Body of pancreas (tissue), 4 donors: ENCODE data around the gene CILP. TPM values are rescaled to one million over a fixed set of nuclear protein-coding genes. Genes with fewer than 3 reads are reported as not detected.

ENCODE experiments used
- ATAC-seq: fragments of 150-250 bp; one replicate; pipeline ENCODE4 v1.9.1; 2016
- DNase-seq, 4 donors: peaks; one replicate each; pipeline ENCODE4 v3.0.0-alpha.2; 2019
- H3K27ac ChIP-seq, 4 donors: fragments of 200-600 bp; sonication (generic); 1 replicate in 3 of 4; 2 replicates in 1 of 4; pipeline versions ENCODE4 v1.5.1 to v1.6.1; 2016 to 2019; ENCODE audit warnings: mild to moderate bottlenecking in 1 of 4, mixed read lengths in 1 of 4, moderate library complexity in 1 of 4
- H3K27me3 ChIP-seq, 2 donors: fragments of 200-600 bp; sonication (generic); one replicate each; pipeline ENCODE4 v1.6.0; 2016; ENCODE audit warnings: mild to moderate bottlenecking in 1 of 2
- H3K36me3 ChIP-seq, 2 donors: fragments of 200-600 bp; sonication (generic); replicated peaks in 1 of 2; 2 replicates each; pipeline ENCODE4 v1.5.1; 2016; ENCODE audit warnings: low read depth in 2 of 2; ENCODE audit not compliant: insufficient read depth in 1 of 2
- H3K4me1 ChIP-seq: fragments of 200-600 bp; sonication (generic); one replicate; pipeline ENCODE4 v1.6.0; 2016
- H3K4me3 ChIP-seq, 2 donors: fragments of 200-600 bp; sonication (generic); 1 replicate in 1 of 2; 2 replicates in 1 of 2; pipeline ENCODE4 v1.5.1; 2016 to 2019
- H3K9me3 ChIP-seq, 3 donors: fragments of 200-600 bp; sonication (generic); 1 replicate in 2 of 3; 2 replicates in 1 of 3; pipeline ENCODE4 v1.5.1; 2016
- POLR2A ChIP-seq, 3 donors: fragments of 450-650 bp; IDR thresholded peaks; one replicate each; pipeline ENCODE4 v1.6.1; 2016; ENCODE audit warnings: antibody characterized with exemption in 3 of 3, mild to moderate bottlenecking in 2 of 3
- WGBS, 2 donors: methylation state at CpG; one replicate each; pipeline ENCODE4 v1.1.5; 2017; 5-methylcytosine and 5-hydroxymethylcytosine counted together
- intact Hi-C: fragments of 100-400 bp; cut with DNase I; formaldehyde crosslinking; loops from one replicate; pipeline ENCODE4 v1.15.1; 2023
- total RNA-seq, 2 donors: library from RNA; depleted of rRNA; stranded (reverse); fragments of >200 nt; gene quantifications; one replicate each; pipeline ENCODE4 v1.1.0, GENCODE V29; 2016
- TF ChIP-seq, protein P1 (sequence below), 7 experiments: fragments of 450-650 bp in 4 of 7; fragments of 200-600 bp in 3 of 7; sonication (generic) in 3 of 7; IDR thresholded peaks; one replicate each; pipeline ENCODE4 v1.5.1; 2016 to 2019; ENCODE audit warnings: antibody characterized with exemption in 7 of 7

CILP gene
- total RNA-seq, 2 donors from 2014 or later = 4.4 to 18.8 TPM

DNA sequence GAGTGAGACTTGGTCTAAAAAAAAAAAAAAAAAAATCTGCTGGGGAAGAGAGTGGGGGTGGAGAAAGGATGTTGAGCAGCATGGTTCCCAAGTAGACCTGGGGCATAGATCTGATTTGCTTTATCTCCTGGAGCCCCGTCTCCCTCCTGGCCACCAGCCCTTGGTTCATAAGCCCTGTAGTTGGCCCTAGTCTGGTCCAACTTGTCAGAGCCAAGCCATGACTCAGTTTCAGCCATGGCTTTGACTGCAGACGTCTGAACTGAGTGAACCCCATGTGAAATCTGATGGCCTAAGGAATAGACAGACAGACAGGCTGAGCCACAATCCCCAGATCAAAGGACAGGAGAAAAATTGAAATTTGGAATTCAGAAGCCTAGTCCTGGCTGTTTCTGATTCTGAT, 2.0 kb upstream of the CILP start:
- H3K4me1 ChIP-seq = no peaks in the 10 kb centered on the region
- no peaks in the 10 kb centered on the region for H3K9me3 ChIP-seq
- WGBS, 2 donors = 40 to 65% methylated on average over 2 of the region's 2 CpGs
- TF ChIP-seq, protein P1, sequence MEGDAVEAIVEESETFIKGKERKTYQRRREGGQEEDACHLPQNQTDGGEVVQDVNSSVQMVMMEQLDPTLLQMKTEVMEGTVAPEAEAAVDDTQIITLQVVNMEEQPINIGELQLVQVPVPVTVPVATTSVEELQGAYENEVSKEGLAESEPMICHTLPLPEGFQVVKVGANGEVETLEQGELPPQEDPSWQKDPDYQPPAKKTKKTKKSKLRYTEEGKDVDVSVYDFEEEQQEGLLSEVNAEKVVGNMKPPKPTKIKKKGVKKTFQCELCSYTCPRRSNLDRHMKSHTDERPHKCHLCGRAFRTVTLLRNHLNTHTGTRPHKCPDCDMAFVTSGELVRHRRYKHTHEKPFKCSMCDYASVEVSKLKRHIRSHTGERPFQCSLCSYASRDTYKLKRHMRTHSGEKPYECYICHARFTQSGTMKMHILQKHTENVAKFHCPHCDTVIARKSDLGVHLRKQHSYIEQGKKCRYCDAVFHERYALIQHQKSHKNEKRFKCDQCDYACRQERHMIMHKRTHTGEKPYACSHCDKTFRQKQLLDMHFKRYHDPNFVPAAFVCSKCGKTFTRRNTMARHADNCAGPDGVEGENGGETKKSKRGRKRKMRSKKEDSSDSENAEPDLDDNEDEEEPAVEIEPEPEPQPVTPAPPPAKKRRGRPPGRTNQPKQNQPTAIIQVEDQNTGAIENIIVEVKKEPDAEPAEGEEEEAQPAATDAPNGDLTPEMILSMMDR (IDR thresholded peaks at IDR 0.05) = no peak
- TF ChIP-seq POLR2A (IDR thresholded peaks at IDR 0.05) = no peak
- H3K27me3 ChIP-seq = no peaks in the 10 kb centered on the region
- ATAC-seq (no peak), DNase-seq (no peak)
- no peaks in the 10 kb centered on the region for H3K36me3 ChIP-seq
- intact Hi-C loops = no loop called here
- H3K4me3 ChIP-seq = no peak overlapping the region
- H3K27ac ChIP-seq = no peak overlapping the region

DNA sequence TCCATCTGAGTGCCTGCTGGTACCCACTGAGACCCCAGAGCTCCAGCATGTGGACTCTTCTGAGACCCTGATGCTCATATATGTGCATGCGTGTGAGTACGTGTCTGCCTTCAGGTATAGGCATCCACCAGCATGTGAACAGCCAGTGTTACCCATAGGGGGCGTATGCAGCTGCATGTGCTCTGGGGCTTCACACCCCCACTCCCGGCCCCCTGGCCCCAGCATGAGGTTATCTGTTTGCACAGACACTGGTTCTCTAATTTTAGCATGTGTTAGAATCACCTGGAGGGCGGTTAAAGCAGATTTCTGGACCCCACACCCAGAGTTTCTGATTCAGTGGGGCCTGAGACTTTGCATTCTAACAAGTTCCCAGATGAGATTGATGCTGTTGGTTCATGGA, 824 bp upstream of the CILP start:
- intact Hi-C loops = no loop called here
- H3K36me3 ChIP-seq = no peaks in the 10 kb centered on the region
- H3K4me1 ChIP-seq = no peaks in the 10 kb centered on the region
- no peak overlapping the region for H3K27ac ChIP-seq
- TF ChIP-seq, protein P1 (IDR thresholded peaks at IDR 0.05) = no peak
- no peak for TF ChIP-seq POLR2A (IDR thresholded peaks at IDR 0.05)
- WGBS, 2 donors = 50 to 73% methylated on average over 4 to 5 of the region's 5 CpGs
- no peak overlapping the region for H3K4me3 ChIP-seq
- no peaks in the 10 kb centered on the region for H3K27me3 ChIP-seq
- H3K9me3 ChIP-seq = no peaks in the 10 kb centered on the region
- ATAC-seq (no peak), DNase-seq (peak in 1 of 4 donors; percentile 29)

DNA sequence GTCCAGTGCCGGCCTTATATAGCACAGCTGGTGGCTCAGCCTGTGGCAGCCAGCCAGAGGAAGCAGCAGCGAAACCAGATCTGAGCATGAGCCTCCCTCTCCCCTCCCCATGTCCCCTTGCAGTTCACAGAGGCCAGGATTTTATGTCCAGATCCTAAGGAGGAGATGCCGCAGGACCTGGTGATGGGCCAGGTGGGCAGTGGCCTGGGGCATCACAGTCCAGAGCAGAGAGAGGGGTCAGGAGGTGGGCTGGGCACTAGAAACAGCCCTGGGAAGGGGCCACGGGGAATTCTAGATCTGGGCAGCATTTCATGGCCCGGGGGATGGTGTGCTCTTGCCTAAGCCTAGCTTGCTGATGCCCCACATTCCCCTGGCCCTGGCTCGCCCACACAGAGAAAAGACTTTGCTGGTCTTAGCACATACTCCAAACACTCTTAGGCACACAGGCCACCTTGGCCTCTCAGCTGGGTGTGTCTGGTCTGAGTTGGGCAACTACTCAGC, 259 bp upstream of the CILP start:
- 53 to 71% methylated on average over 3 to 5 of the region's 6 CpGs for WGBS, 2 donors
- H3K27me3 ChIP-seq = no peaks in the 10 kb centered on the region
- TF ChIP-seq, protein P1 (IDR thresholded peaks at IDR 0.05) = no peak
- TF ChIP-seq POLR2A (IDR thresholded peaks at IDR 0.05) = no peak
- H3K9me3 ChIP-seq = no peaks in the 10 kb centered on the region
- no peak overlapping the region for H3K27ac ChIP-seq
- no peaks in the 10 kb centered on the region for H3K4me1 ChIP-seq
- intact Hi-C loops = no loop called here
- ATAC-seq (no peak), DNase-seq (peak in 2 of 4 donors; percentile 9 to 12)
- H3K4me3 ChIP-seq = no peak overlapping the region
- no peaks in the 10 kb centered on the region for H3K36me3 ChIP-seq

DNA sequence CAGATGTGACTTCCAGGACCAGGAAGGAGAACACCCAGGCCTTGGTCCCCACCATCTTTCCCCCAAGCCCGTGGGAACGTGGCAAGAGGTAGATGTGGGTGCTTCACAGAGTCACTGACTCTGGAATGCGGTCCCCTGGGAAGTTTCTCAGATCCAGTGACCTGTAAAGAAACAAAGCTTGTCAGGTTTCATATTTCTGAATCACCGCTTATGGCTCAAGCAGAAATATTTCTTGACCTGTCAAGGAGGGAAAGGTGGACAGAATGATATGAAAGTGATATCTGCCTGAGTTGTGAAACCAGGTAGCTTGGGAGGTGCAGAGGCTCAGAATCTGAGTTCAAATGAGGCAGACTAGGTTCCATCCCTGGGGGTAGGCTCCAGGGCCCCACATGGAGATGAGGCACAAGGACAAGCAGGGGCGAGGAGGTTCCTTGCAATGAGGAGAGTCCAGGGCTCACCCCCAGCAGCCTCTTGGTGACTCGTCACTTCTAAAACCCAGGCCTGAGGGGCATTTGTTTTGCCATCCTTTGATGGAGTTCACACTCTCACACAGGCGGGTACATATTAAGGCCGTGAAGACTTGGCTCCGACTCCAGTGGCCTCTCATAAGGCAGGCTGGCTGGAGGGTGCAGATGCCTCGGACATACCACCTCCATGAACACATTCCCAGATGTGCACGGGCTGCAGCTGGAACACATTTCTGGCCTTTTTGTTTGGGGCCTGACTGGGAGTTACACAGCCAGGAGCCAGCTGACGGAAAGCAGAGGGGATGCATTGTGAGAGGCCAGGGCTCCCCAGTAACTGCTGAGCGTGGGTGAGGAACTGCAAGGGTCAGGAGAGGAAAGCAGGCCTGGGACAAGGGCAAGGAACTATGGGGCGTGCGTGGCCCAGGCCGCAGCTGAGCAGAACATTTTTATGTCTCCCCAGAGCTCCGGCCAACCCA, 1.3 kb downstream of the CILP start:
- H3K36me3 ChIP-seq = no peaks in the 10 kb centered on the region
- TF ChIP-seq, protein P1 (IDR thresholded peaks at IDR 0.05) = no peak
- no peak for TF ChIP-seq POLR2A (IDR thresholded peaks at IDR 0.05)
- intact Hi-C loops = no loop called here
- 63 to 75% methylated on average over 12 to 17 of the region's 17 CpGs for WGBS, 2 donors
- H3K4me1 ChIP-seq = no peaks in the 10 kb centered on the region
- no peak overlapping the region for H3K27ac ChIP-seq
- H3K27me3 ChIP-seq = no peaks in the 10 kb centered on the region
- no peak overlapping the region for H3K4me3 ChIP-seq
- no peaks in the 10 kb centered on the region for H3K9me3 ChIP-seq
- DNase-seq = peak in 1 of 4 donors; percentile 17
- no peak for ATAC-seq
